ENCODE measurements around the gene DUSP14. TPM values are rescaled to one million over a fixed set of nuclear protein-coding genes. Genes with fewer than 3 reads are reported as not detected.

DUSP14 gene
- polyA plus RNA-seq, 1 of the 3 experiments (the other 2 are of a cell fraction) = 85.8 TPM

GRCh38 chr17:37478187-37478586, 11.5 kb upstream of the DUSP14 start:
- DNase-seq = no peak
- H3K4me2 ChIP-seq = no peak overlapping the region
- H3K4me1 ChIP-seq (ENCODE audit: control insufficient read depth in 1 of 2, insufficient read depth in 2 of 2, low read depth in 1 of 2, low read length in 1 of 2) = peaks cover 5 to 9% of the 10 kb centered on the region in 2 experiments; a peak in 2 of 4 replicates
- H4K20me1 ChIP-seq (ENCODE audit: insufficient read depth) = no peaks in the 10 kb centered on the region
- ChIA-PET POLR2A (no interaction called here), CTCF (no interaction called here)
- no peak overlapping the region for H3K9ac ChIP-seq
- H3K27me3 ChIP-seq (ENCODE audit: insufficient read depth) = no peaks in the 10 kb centered on the region
- no peak overlapping the region for H3K4me3 ChIP-seq (ENCODE audit: low read depth in 2 of 2, low read length in 1 of 2)
- no peaks in the 10 kb centered on the region for H3K9me3 ChIP-seq
- H2AFZ ChIP-seq (ENCODE audit: low read depth) = no peak overlapping the region
- H3F3A ChIP-seq (replicated peaks; ENCODE audit: insufficient read depth) = peaks cover 9% of the 10 kb centered on the region
- 93% methylated on average over 2 of the region's 2 CpGs for WGBS (ENCODE audit: low lambda C conversion rate)
- H3K36me3 ChIP-seq (replicated peaks in 1 of 2; ENCODE audit: control insufficient read depth in 1 of 2, insufficient read depth in 2 of 2, low read length in 1 of 2) = peaks cover 44 to 63% of the 10 kb centered on the region in 2 experiments
- H3K9me2 ChIP-seq = no peaks in the 10 kb centered on the region
- H3K79me2 ChIP-seq (ENCODE audit: insufficient read depth) = no peaks in the 10 kb centered on the region
- TF ChIP-seq ELF1 (IDR thresholded peaks at IDR 0.05) = no peak
- TF ChIP-seq FOXJ3 (CRISPR knock-in tag; IDR thresholded peaks at IDR 0.05) = no peak
- TF ChIP-seq SMC3 (IDR thresholded peaks at IDR 0.05; ENCODE audit: low read depth, low read length) = no peak
- H3K27ac ChIP-seq (ENCODE audit: low read depth in 2 of 2, low read length in 1 of 2) = no peak overlapping the region

GRCh38 chr17:37479025-37479424, 10.7 kb upstream of the DUSP14 start:
- H3K36me3 ChIP-seq (replicated peaks in 1 of 2; ENCODE audit: control insufficient read depth in 1 of 2, insufficient read depth in 2 of 2, low read length in 1 of 2) = peaks cover 39 to 55% of the 10 kb centered on the region in 2 experiments
- H3K79me2 ChIP-seq (ENCODE audit: insufficient read depth) = no peaks in the 10 kb centered on the region
- TF ChIP-seq NFIC (IDR thresholded peaks at IDR 0.05; ENCODE audit: borderline replicate concordance) = no peak
- TF ChIP-seq FOXM1 (IDR thresholded peaks at IDR 0.05; ENCODE audit: low read depth) = no peak
- TF ChIP-seq RCOR1 (IDR thresholded peaks at IDR 0.05; ENCODE audit: low read length) = no peak
- TF ChIP-seq GATA2 (CRISPR knock-in tag; IDR thresholded peaks at IDR 0.05) = no peak
- TF ChIP-seq MEF2A (IDR thresholded peaks at IDR 0.05; ENCODE audit: borderline replicate concordance, low read depth) = no peak
- TF ChIP-seq POLR2AphosphoS5 (IDR thresholded peaks at IDR 0.05; ENCODE audit: low read depth, low read length) = no peak
- TF ChIP-seq SIN3A (IDR thresholded peaks at IDR 0.05; ENCODE audit: borderline replicate concordance, low read depth, low read length) = no peak
- no peak for TF ChIP-seq FOSL2 (IDR thresholded peaks at IDR 0.05; ENCODE audit: borderline replicate concordance, low read depth)
- no peak for TF ChIP-seq ZBTB33 (IDR thresholded peaks at IDR 0.05; ENCODE audit: borderline replicate concordance, low read depth)
- TF ChIP-seq MAX (IDR thresholded peaks at IDR 0.05; ENCODE audit: low read depth) = no peak
- TF ChIP-seq CHD2 (IDR thresholded peaks at IDR 0.05; ENCODE audit: low read length, partially characterized antibody) = no peak
- TF ChIP-seq RAD21 (IDR thresholded peaks at IDR 0.05; ENCODE audit: low read length) = no peak
- no peak for TF ChIP-seq EZH2phosphoT487 (IDR thresholded peaks at IDR 0.05; ENCODE audit: borderline replicate concordance, low read depth)
- TF ChIP-seq TAF1 (IDR thresholded peaks at IDR 0.05; ENCODE audit: borderline replicate concordance, low read depth, low read length) = no peak
- TF ChIP-seq MXI1 (IDR thresholded peaks at IDR 0.05; ENCODE audit: low read depth, low read length) = no peak
- no peak for TF ChIP-seq TCF12 (IDR thresholded peaks at IDR 0.05)
- TF ChIP-seq NRF1 (IDR thresholded peaks at IDR 0.05; ENCODE audit: low read depth, low read length) = no peak
- TF ChIP-seq GABPA (IDR thresholded peaks at IDR 0.05; ENCODE audit: low read depth) = no peak
- TF ChIP-seq SMC3 (IDR thresholded peaks at IDR 0.05; ENCODE audit: low read depth, low read length) = no peak
- no peaks in the 10 kb centered on the region for H4K20me1 ChIP-seq (ENCODE audit: insufficient read depth)
- H3F3A ChIP-seq (replicated peaks; ENCODE audit: insufficient read depth) = peaks cover 9% of the 10 kb centered on the region
- no peak overlapping the region for H2AFZ ChIP-seq (ENCODE audit: low read depth)
- H3K27ac ChIP-seq (ENCODE audit: low read depth in 2 of 2, low read length in 1 of 2) = no peak overlapping the region
- no peak for DNase-seq
- H3K4me1 ChIP-seq (ENCODE audit: control insufficient read depth in 1 of 2, insufficient read depth in 2 of 2, low read depth in 1 of 2, low read length in 1 of 2) = peaks cover 8 to 13% of the 10 kb centered on the region in 2 experiments; a peak in 2 of 4 replicates
- CTCF ChIA-PET = no interaction called here
- no peak overlapping the region for H3K4me3 ChIP-seq (ENCODE audit: low read depth in 2 of 2, low read length in 1 of 2)
- no peaks in the 10 kb centered on the region for H3K9me2 ChIP-seq
- 100% methylated on average over 1 of the region's 1 CpG for WGBS (ENCODE audit: low lambda C conversion rate)
- no peaks in the 10 kb centered on the region for H3K9me3 ChIP-seq
- POLR2A ChIA-PET = no interaction called here
- no peak overlapping the region for H3K9ac ChIP-seq
- no peaks in the 10 kb centered on the region for H3K27me3 ChIP-seq (ENCODE audit: insufficient read depth)
- H3K4me2 ChIP-seq = no peak overlapping the region
